ENCODE data around the gene RECQL5.

GRCh38 chr17:75643643-75644017 lies 23.3 kb downstream of the RECQL5 start:
- no peak for TF ChIP-seq CTCF (IDR thresholded peaks at IDR 0.05)
- TF ChIP-seq ZFX (IDR thresholded peaks at IDR 0.05; ENCODE audit: borderline replicate concordance), result no peak
